HepG2 (cell line): ENCODE measurements around the gene RNF5. TPM values are rescaled to one million over a fixed set of nuclear protein-coding genes. Genes with fewer than 3 reads are reported as not detected.

Experiments used
- BHLHE40 ChIP-seq: IDR thresholded peaks from 2 replicates; pipeline ENCODE4 v1.6.1; 2011; ENCODE audit warnings: low read length, improper control_type of control experiment
- BRCA1 ChIP-seq: sonication (generic); formaldehyde crosslinking; IDR thresholded peaks from 2 replicates; pipeline ENCODE4 v1.4.0; 2020; ENCODE audit warnings: missing genetic modification reagents
- CEBPG ChIP-seq: IDR thresholded peaks from 2 replicates; pipeline ENCODE4 v1.6.1; 2016
- GATAD1 ChIP-seq: IDR thresholded peaks from 2 replicates; pipeline ENCODE4 v1.6.1; 2016; ENCODE audit warnings: missing genetic modification reagents, missing compliant biosample characterization
- HOMEZ ChIP-seq: IDR thresholded peaks from 2 replicates; pipeline ENCODE4 v1.6.1; 2016; ENCODE audit warnings: low read depth
- KDM3A ChIP-seq: IDR thresholded peaks from 2 replicates; pipeline ENCODE4 v1.6.1; 2018; ENCODE audit warnings: low read depth, missing compliant biosample characterization
- KDM4B ChIP-seq: sonication (generic); formaldehyde crosslinking; IDR thresholded peaks from 2 replicates; pipeline ENCODE4 v1.4.0; 2020; ENCODE audit warnings: missing genetic modification reagents
- KLF9 ChIP-seq: IDR thresholded peaks from 2 replicates; pipeline ENCODE4 v1.6.1; 2016; ENCODE audit warnings: low read depth
- MEIS1 ChIP-seq: sonication (generic); formaldehyde crosslinking; IDR thresholded peaks from 2 replicates; pipeline ENCODE4 v1.9.0; 2021; ENCODE audit warnings: mild to moderate bottlenecking, missing genetic modification reagents, moderate library complexity, borderline replicate concordance
- RERE ChIP-seq: IDR thresholded peaks from 2 replicates; pipeline ENCODE4 v1.6.1; 2016; ENCODE audit warnings: low read depth, missing genetic modification reagents, missing compliant biosample characterization
- SNRNP70 ChIP-seq: fragments of 200-400 bp; formaldehyde crosslinking; IDR thresholded peaks from 2 replicates; pipeline ENCODE4 v1.6.1; 2017; ENCODE audit warnings: mild to moderate bottlenecking, low read depth, low read length, moderate library complexity
- ZBTB49 ChIP-seq: sonication (generic); formaldehyde crosslinking; IDR thresholded peaks from 2 replicates; pipeline ENCODE4 v1.4.0; 2020; ENCODE audit warnings: missing genetic modification reagents, borderline replicate concordance
- ZFP1 ChIP-seq: IDR thresholded peaks from 2 replicates; pipeline ENCODE4 v1.6.1; 2016
- ZFP91 ChIP-seq: sonication (generic); formaldehyde crosslinking; IDR thresholded peaks from 2 replicates; pipeline ENCODE4 v1.9.0; 2022; ENCODE audit warnings: missing genetic modification reagents, mild to moderate bottlenecking, borderline replicate concordance
- ZNF451 ChIP-seq: sonication (generic); formaldehyde crosslinking; IDR thresholded peaks from 2 replicates; pipeline ENCODE4 v1.5.0; 2020; ENCODE audit warnings: mild to moderate bottlenecking, missing genetic modification reagents
- ZNF576 ChIP-seq: sonication (generic); formaldehyde crosslinking; IDR thresholded peaks from 2 replicates; pipeline ENCODE4 v1.4.0; 2020; ENCODE audit warnings: mild to moderate bottlenecking, missing genetic modification reagents
- ZNF740 ChIP-seq: sonication (generic); formaldehyde crosslinking; IDR thresholded peaks from 2 replicates; pipeline ENCODE4 v1.4.0; 2020; ENCODE audit warnings: missing genetic modification reagents
- ZSCAN29 ChIP-seq: sonication (generic); formaldehyde crosslinking; conservative IDR thresholded peaks from 2 replicates; pipeline ENCODE4 v1.4.0; 2020; ENCODE audit warnings: mild to moderate bottlenecking, missing genetic modification reagents
- polyA plus RNA-seq, 8 experiments: library from polyadenylated mRNA; depleted of rRNA in 3 of 8; stranded (reverse) in 7 of 8; unstranded in 1 of 8; fragments of >200 nt; fragmentation: Illumina TruSeq in 4 of 8; extraction: Trizol in 4 of 8; gene quantifications; 2 replicates each; pipeline versions ENCODE4 v1.2.1 to v1.2.3, GENCODE V29; 2011 to 2016; ENCODE audit warnings: low read depth in 4 of 8, missing spikeins in 1 of 8, mixed read lengths in 1 of 8; ENCODE audit not compliant: insufficient read depth in 1 of 8
- total RNA-seq, 5 experiments: library from RNA; depleted of rRNA; stranded (reverse); fragments of >200 nt; fragmentation: Illumina TruSeq; extraction: Trizol; gene quantifications; 2 replicates each; pipeline ENCODE4 v1.2.3, GENCODE V29; 2016; ENCODE audit warnings: low read depth in 1 of 5

RNF5 gene
- total and polyA plus RNA-seq, 2 of the 13 experiments (the other 11 are each of a cell fraction or from before 2014, with no cell fraction given) = 98.0 to 131 TPM

- TF ChIP-seq ZNF740 (no peak), ZFP91 (peak; percentile 62), ZBTB49 (CRISPR knock-in tag) (no peak), KDM3A (peak; percentile 50; the same call in 1 of the 2 replicates), HOMEZ (CRISPR knock-in tag) (0 out of 2 replicates have a peak, but pooled peaks have one; percentile 16), ZNF576 (CRISPR knock-in tag) (no peak), MEIS1 (0 out of 2 replicates have a peak, but pooled peaks have one; percentile 15), BHLHE40 (peak; percentile 24), ZSCAN29 (no peak), KLF9 (CRISPR knock-in tag) (0 out of 2 replicates have a peak, but pooled peaks have one; percentile 10), ZFP1 (CRISPR knock-in tag) (0 out of 2 replicates have a peak, but pooled peaks have one; percentile 19), BRCA1 (no peak), KDM4B (0 out of 2 replicates have a peak, but pooled peaks have one; percentile 20), RERE (CRISPR knock-in tag) (no peak), GATAD1 (CRISPR knock-in tag) (peak; percentile 52), CEBPG (CRISPR knock-in tag) (peak; percentile 36; the same call in 1 of the 2 replicates), SNRNP70 (no peak), ZNF451 (CRISPR knock-in tag) (no peak)
These were observed at the start of gene RNF5 (continued) for GRCh38 chr6:32177788-32178546.
